Measurements from ENCODE around the gene STRADA.

STRADA gene

GRCh38 chr17:63780507-63780906, 38.9 kb upstream of the STRADA start:
- TF ChIP-seq ZFX (IDR thresholded peaks at IDR 0.05; ENCODE audit: borderline replicate concordance) = no peak
- no peak for TF ChIP-seq CTCF (IDR thresholded peaks at IDR 0.05)
- H3K27ac ChIP-seq = peak overlapping the region; percentile 85

GRCh38 chr17:63775420-63775819, 33.8 kb upstream of the STRADA start:
- TF ChIP-seq CTCF (IDR thresholded peaks at IDR 0.05) (no peak), ZFX (IDR thresholded peaks at IDR 0.05; ENCODE audit: borderline replicate concordance) (no peak)
- peak overlapping the region; percentile 99 for H3K27ac ChIP-seq

GRCh38 chr17:63774969-63775265, 33.3 kb upstream of the STRADA start:
- H3K27ac ChIP-seq = peak overlapping the region; percentile 99

GRCh38 chr17:63774141-63774968, 32.8 kb upstream of the STRADA start, which contains the start of gene DDX42:
Gene DDX42 (plus strand): TSS chr17:63774170. CDS start chr17:63787050, 12,880 bp downstream.
- H3K27ac ChIP-seq = peak within 1 kb of the TSS; percentile 99
- no peak for TF ChIP-seq ZFX (IDR thresholded peaks at IDR 0.05; ENCODE audit: borderline replicate concordance)
- peak; percentile 13; the same call in 1 of the 2 replicates for TF ChIP-seq CTCF (IDR thresholded peaks at IDR 0.05)

More at GRCh38 chr17:63774969-63775265, 33.3 kb upstream of the STRADA start:
- TF ChIP-seq CTCF (IDR thresholded peaks at IDR 0.05) = no peak

- peak within 1 kb of the TSS; percentile 99 for H3K27ac ChIP-seq
- TF ChIP-seq CTCF (IDR thresholded peaks at IDR 0.05) (no peak), ZFX (IDR thresholded peaks at IDR 0.05; ENCODE audit: borderline replicate concordance) (no peak)
These were observed 31.9 kb upstream of the STRADA start, which contains the start of gene CCDC47 for GRCh38 chr17:63773272-63774140. Gene CCDC47 (minus strand): TSS chr17:63773597. CDS start chr17:63766175, 7,422 bp downstream.

GRCh38 chr17:63772801-63773271, 31.2 kb upstream of the STRADA start:
- peak overlapping the region; percentile 99 for H3K27ac ChIP-seq
- no peak for TF ChIP-seq CTCF (IDR thresholded peaks at IDR 0.05)
- no peak for TF ChIP-seq ZFX (IDR thresholded peaks at IDR 0.05; ENCODE audit: borderline replicate concordance)
